Fibroblast of lung (primary cell): Measurements from ENCODE around the gene MT3. TPM values are rescaled to one million over a fixed set of nuclear protein-coding genes. Genes with fewer than 3 reads are reported as not detected.

Experiments
- DNase-seq, 2 donors: peaks; one replicate each; pipeline versions ENCODE4 v3.0.0 to v3.0.0-alpha.2; 2010; ENCODE audit warnings: low read depth in 2 of 2
- H2AFZ ChIP-seq: 2 replicates; pipeline ENCODE4 v1.5.1; 2012; ENCODE audit warnings: low read length, control low read depth, inconsistent platforms
- H3K27ac ChIP-seq: 2 replicates; pipeline ENCODE4 v1.5.1; 2011; ENCODE audit warnings: low read length, control low read depth; ENCODE audit not compliant: insufficient read depth
- H3K27me3 ChIP-seq: 2 replicates; pipeline ENCODE4 v1.5.1; 2011; ENCODE audit warnings: mild to moderate bottlenecking, low read length; ENCODE audit not compliant: control insufficient read depth, insufficient read depth
- H3K36me3 ChIP-seq: 2 replicates; pipeline ENCODE4 v1.5.1; 2011; ENCODE audit warnings: low read length; ENCODE audit not compliant: control insufficient read depth, insufficient read depth
- H3K4me1 ChIP-seq: 2 replicates; pipeline ENCODE4 v1.5.1; 2011; ENCODE audit warnings: low read length; ENCODE audit not compliant: control insufficient read depth, insufficient read depth; ENCODE audit errors: extremely low read depth
- H3K4me2 ChIP-seq: 2 replicates; pipeline ENCODE4 v1.5.1; 2011; ENCODE audit warnings: low read length, control low read depth; ENCODE audit not compliant: insufficient read depth; ENCODE audit errors: extremely low read depth
- H3K4me3 ChIP-seq, 4 experiments: fragments of 200-600 bp in 1 of 4; sonication (generic) in 1 of 4; replicated peaks in 1 of 4; 2 replicates each; pipeline ENCODE4 v1.5.1; 2011 to 2016; ENCODE audit warnings: low read length in 4 of 4, low read depth in 3 of 4, mild to moderate bottlenecking in 3 of 4, control low read depth in 2 of 4, inconsistent platforms in 1 of 4, mixed read lengths in 1 of 4; ENCODE audit not compliant: insufficient read depth in 1 of 4; ENCODE audit errors: control extremely low read depth in 1 of 4
- H3K79me2 ChIP-seq: 2 replicates; pipeline ENCODE4 v1.5.1; 2012; ENCODE audit warnings: mild to moderate bottlenecking, low read length, inconsistent platforms; ENCODE audit not compliant: control insufficient read depth, insufficient read depth
- H3K9ac ChIP-seq: 2 replicates; pipeline ENCODE4 v1.5.1; 2011; ENCODE audit warnings: mild to moderate bottlenecking, low read length, control low read depth; ENCODE audit not compliant: insufficient read depth
- H3K9me3 ChIP-seq: 2 replicates; pipeline ENCODE4 v1.5.1; 2012; ENCODE audit warnings: low read depth, low read length; ENCODE audit not compliant: control insufficient read depth, insufficient read depth
- H4K20me1 ChIP-seq: 2 replicates; pipeline ENCODE4 v1.5.1; 2011; ENCODE audit warnings: low read length; ENCODE audit not compliant: control insufficient read depth, insufficient read depth; ENCODE audit errors: extremely low read depth
- CTCF ChIP-seq, 2 donors: IDR thresholded peaks in 1 of 2; conservative IDR thresholded peaks in 1 of 2; 1 replicate in 1 of 2; 2 replicates in 1 of 2; pipeline ENCODE4 v1.5.1; 2011 to 2012; ENCODE audit warnings: low read length in 2 of 2, control low read depth in 1 of 2, inconsistent platforms in 1 of 2, low read depth in 1 of 2, mild to moderate bottlenecking in 1 of 2
- EZH2 ChIP-seq: IDR thresholded peaks from 2 replicates; pipeline ENCODE4 v1.5.1; 2012; ENCODE audit warnings: low read length, control low read depth, mild to moderate bottlenecking; ENCODE audit errors: missing control alignments
- polyA plus RNA-seq, 2 donors: library from polyadenylated mRNA; depleted of rRNA in 1 of 2; stranded (reverse) in 1 of 2; unstranded in 1 of 2; fragments of >200 nt; gene quantifications; 2 replicates each; pipeline ENCODE4 v1.2.1, GENCODE V29; 2011 to 2012; ENCODE audit warnings: missing spikeins in 1 of 2
- total RNA-seq: library from RNA; depleted of rRNA; stranded (reverse); fragments of >200 nt; gene quantifications from 2 replicates; pipeline ENCODE4 v1.2.1, GENCODE V29; 2014

The MT3 gene
- total and polyA plus RNA-seq, 2 donors (not counting 1 experiment from before 2014, with no cell fraction given) = not detected

DNA sequence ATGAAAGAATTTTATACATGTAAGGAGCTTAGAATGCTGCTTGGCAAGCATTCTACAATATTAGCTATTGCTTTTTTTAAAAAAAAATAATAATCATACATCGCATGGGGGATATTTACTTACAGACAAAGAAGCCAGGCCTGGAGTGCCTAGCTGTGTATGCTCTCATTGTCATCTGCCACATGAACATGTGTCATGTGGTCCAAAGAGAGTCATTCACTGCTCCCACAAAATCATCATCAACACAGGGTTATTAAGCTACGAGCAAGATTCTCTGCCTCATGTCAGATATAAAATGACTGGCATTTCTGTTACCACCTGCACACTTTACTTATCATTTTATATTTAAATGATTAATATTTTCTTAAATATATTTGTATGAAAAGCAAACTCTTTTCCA is 34.3 kb downstream of the MT3 start:
- Histone ChIP-seq H4K20me1 (no peaks in the 10 kb centered on the region), H3K4me1 (peaks cover 5% of the 10 kb centered on the region), H3K36me3 (peaks cover 1% of the 10 kb centered on the region), H3K27ac (no peak overlapping the region), H3K9ac (no peak overlapping the region), H3K27me3 (no peaks in the 10 kb centered on the region), H3K4me3 (no peak overlapping the region), H3K79me2 (peaks cover 16% of the 10 kb centered on the region), H3K4me2 (no peak overlapping the region), H2AFZ (no peak overlapping the region), H3K9me3 (no peaks in the 10 kb centered on the region)
- TF ChIP-seq EZH2 (no peak), CTCF (conservative IDR thresholded peaks at IDR 0.05 in 1 of 2, IDR thresholded peaks at IDR 0.05 in 1 of 2; ENCODE audit: low read depth in 1 of 2, low read length in 2 of 2) (no peak)
- DNase-seq = no peak

- peak; percentile 77 to 85 for DNase-seq
- Histone ChIP-seq H3K79me2 (peaks cover 16% of the 10 kb centered on the region), H3K36me3 (peaks cover 1% of the 10 kb centered on the region), H2AFZ (peak within 1 kb of the TSS; percentile 97), H4K20me1 (no peaks in the 10 kb centered on the region), H3K4me3 (peak within 1 kb of the TSS; percentile 37 to 81 (median 74)), H3K27me3 (no peaks in the 10 kb centered on the region), H3K9me3 (no peaks in the 10 kb centered on the region), H3K4me2 (peak within 1 kb of the TSS; percentile 100), H3K9ac (peak within 1 kb of the TSS; percentile 71), H3K27ac (peak within 1 kb of the TSS; percentile 85), H3K4me1 (peaks cover 5% of the 10 kb centered on the region)
- TF ChIP-seq CTCF (conservative IDR thresholded peaks at IDR 0.05 in 1 of 2, IDR thresholded peaks at IDR 0.05 in 1 of 2; ENCODE audit: low read depth in 1 of 2, low read length in 2 of 2) = no peak
- TF ChIP-seq EZH2 = no peak
These were observed 36.0 kb downstream of the MT3 start, which contains the start of gene MT1E for GRCh38 chr16:56625140-56625942. Gene MT1E (plus strand): TSS chr16:56625781. CDS start chr16:56625852, 71 bp downstream.

- Histone ChIP-seq H3K36me3 (peaks cover 1% of the 10 kb centered on the region), H3K27me3 (no peaks in the 10 kb centered on the region), H3K9ac (peak overlapping the region; percentile 71), H3K9me3 (no peaks in the 10 kb centered on the region), H3K79me2 (peaks cover 16% of the 10 kb centered on the region), H3K4me2 (peak overlapping the region; percentile 87), H3K4me1 (peaks cover 5% of the 10 kb centered on the region), H2AFZ (no peak overlapping the region), H4K20me1 (no peaks in the 10 kb centered on the region), H3K4me3 (peak overlapping the region; percentile 37 to 81 (median 74)), H3K27ac (peak overlapping the region; percentile 85)
- no peak for TF ChIP-seq EZH2
- no peak for TF ChIP-seq CTCF (conservative IDR thresholded peaks at IDR 0.05 in 1 of 2, IDR thresholded peaks at IDR 0.05 in 1 of 2; ENCODE audit: low read depth in 1 of 2, low read length in 2 of 2)
- DNase-seq = peak; percentile 90 to 94
These were observed 36.8 kb downstream of the MT3 start for GRCh38 chr16:56625943-56626654.
